MM.1S (cell line): Measurements from ENCODE around the gene ZBTB34.

ENCODE experiments used
- DNase-seq: peaks from one replicate; pipeline ENCODE4 v3.0.0-alpha.2; 2015
- H2AFZ ChIP-seq: fragments of 300-600 bp; sonication (generic); 2 replicates; pipeline ENCODE4 v1.6.0; 2016; ENCODE audit warnings: antibody characterized with exemption, low read length
- H3F3A ChIP-seq: fragments of 300-600 bp; sonication (generic); 2 replicates; pipeline ENCODE4 v1.6.1; 2016; ENCODE audit warnings: mild to moderate bottlenecking, antibody characterized with exemption, low read length, moderate library complexity, mixed read lengths; ENCODE audit not compliant: insufficient read depth
- H3K27ac ChIP-seq: fragments of 300-600 bp; sonication (generic); 2 replicates; pipeline ENCODE4 v1.5.1; 2016; ENCODE audit warnings: mild to moderate bottlenecking, low read length
- H3K27me3 ChIP-seq: fragments of 300-600 bp; sonication (generic); replicated peaks from 2 replicates; pipeline ENCODE4 v1.6.0; 2016; ENCODE audit warnings: low read length; ENCODE audit not compliant: insufficient read depth
- H3K36me3 ChIP-seq: fragments of 300-600 bp; sonication (generic); replicated peaks from 2 replicates; pipeline ENCODE4 v1.6.1; 2016; ENCODE audit warnings: mild to moderate bottlenecking, low read length, mixed read lengths; ENCODE audit not compliant: insufficient read depth
- H3K4me1 ChIP-seq: fragments of 300-600 bp; sonication (generic); 2 replicates; pipeline ENCODE4 v1.6.1; 2016; ENCODE audit warnings: low read length, mixed read lengths
- H3K4me2 ChIP-seq: fragments of 300-600 bp; sonication (generic); 2 replicates; pipeline ENCODE4 v1.6.0; 2016; ENCODE audit warnings: low read depth, low read length
- H3K4me3 ChIP-seq: fragments of 300-600 bp; sonication (generic); 2 replicates; pipeline ENCODE4 v1.5.1; 2016; ENCODE audit warnings: low read length, mixed read lengths
- H3K79me2 ChIP-seq: fragments of 300-600 bp; sonication (generic); 2 replicates; pipeline ENCODE4 v1.6.1; 2016; ENCODE audit warnings: mixed run types, low read length, mixed read lengths
- H3K9ac ChIP-seq: fragments of 300-600 bp; sonication (generic); 2 replicates; pipeline ENCODE4 v1.6.1; 2016; ENCODE audit warnings: low read length, mixed read lengths
- H3K9me2 ChIP-seq: fragments of 300-600 bp; sonication (generic); replicated peaks from 2 replicates; pipeline ENCODE4 v1.6.1; 2016; ENCODE audit warnings: mild to moderate bottlenecking, low read length, mixed read lengths; ENCODE audit not compliant: insufficient read depth
- H3K9me3 ChIP-seq: fragments of 300-600 bp; sonication (generic); replicated peaks from 2 replicates; pipeline ENCODE4 v1.6.1; 2016; ENCODE audit warnings: mild to moderate bottlenecking, low read length, mixed read lengths; ENCODE audit not compliant: insufficient read depth
- H4K20me1 ChIP-seq: fragments of 300-600 bp; sonication (generic); 2 replicates; pipeline ENCODE4 v1.6.1; 2016; ENCODE audit warnings: mild to moderate bottlenecking, low read length, moderate library complexity, mixed read lengths; ENCODE audit not compliant: insufficient read depth
- CTCF ChIP-seq: fragments of 300-600 bp; sonication (generic); IDR thresholded peaks from 2 replicates; pipeline ENCODE4 v1.5.1; 2016; ENCODE audit warnings: antibody characterized with exemption, low read length, mixed read lengths
- EZH2 ChIP-seq: fragments of 300-600 bp; sonication (generic); optimal IDR thresholded peaks from 2 replicates; pipeline ENCODE3; 2017; ENCODE audit warnings: low read depth, mild to moderate bottlenecking, antibody characterized with exemption, low read length, mixed read lengths
- EZH2phosphoT487 ChIP-seq: fragments of 300-600 bp; sonication (generic); IDR thresholded peaks from 2 replicates; pipeline ENCODE4 v1.6.1; 2018; ENCODE audit warnings: antibody characterized with exemption, low read length

Gene ZBTB34

GRCh38 chr9:126893079-126893478 is 32.6 kb downstream of the ZBTB34 start:
- Histone ChIP-seq H3F3A (no peaks in the 10 kb centered on the region), H3K27me3 (no peaks in the 10 kb centered on the region), H3K4me1 (no peaks in the 10 kb centered on the region), H3K9me3 (no peaks in the 10 kb centered on the region), H3K27ac (no peak overlapping the region), H3K4me3 (no peak overlapping the region), H3K4me2 (no peak overlapping the region), H4K20me1 (no peaks in the 10 kb centered on the region), H3K79me2 (no peaks in the 10 kb centered on the region), H3K36me3 (no peaks in the 10 kb centered on the region), H3K9me2 (no peaks in the 10 kb centered on the region), H2AFZ (no peak overlapping the region), H3K9ac (no peak overlapping the region)
- peak; percentile 20; the same call in 1 of the 2 replicates for TF ChIP-seq CTCF
- TF ChIP-seq EZH2 = no peak
- no peak for DNase-seq

- H3K9ac ChIP-seq = no peak overlapping the region
- no peaks in the 10 kb centered on the region for H4K20me1 ChIP-seq
- DNase-seq = no peak
- H3K36me3 ChIP-seq = no peaks in the 10 kb centered on the region
- no peaks in the 10 kb centered on the region for H3K27me3 ChIP-seq
- no peak overlapping the region for H3K4me2 ChIP-seq
- no peak overlapping the region for H3K4me3 ChIP-seq
- H3K9me3 ChIP-seq = no peaks in the 10 kb centered on the region
- no peaks in the 10 kb centered on the region for H3F3A ChIP-seq
- TF ChIP-seq CTCF (no peak), EZH2phosphoT487 (no peak)
- no peak overlapping the region for H3K27ac ChIP-seq
- no peak overlapping the region for H2AFZ ChIP-seq
- no peaks in the 10 kb centered on the region for H3K9me2 ChIP-seq
- H3K79me2 ChIP-seq = no peaks in the 10 kb centered on the region
- no peaks in the 10 kb centered on the region for H3K4me1 ChIP-seq
These were observed 33.7 kb downstream of the ZBTB34 start for GRCh38 chr9:126894052-126894603.

- Histone ChIP-seq H3K36me3 (no peaks in the 10 kb centered on the region), H3K4me1 (no peaks in the 10 kb centered on the region), H3K4me3 (no peak overlapping the region), H3K79me2 (no peaks in the 10 kb centered on the region), H3K27me3 (no peaks in the 10 kb centered on the region), H3K4me2 (no peak overlapping the region), H3K9ac (no peak overlapping the region), H2AFZ (no peak overlapping the region), H3K9me2 (no peaks in the 10 kb centered on the region), H3K27ac (no peak overlapping the region), H3F3A (no peaks in the 10 kb centered on the region), H3K9me3 (no peaks in the 10 kb centered on the region), H4K20me1 (no peaks in the 10 kb centered on the region)
- DNase-seq = no peak
- TF ChIP-seq EZH2 = no peak
- TF ChIP-seq CTCF = no peak
- no peak for TF ChIP-seq EZH2phosphoT487
These were observed 41.8 kb downstream of the ZBTB34 start for GRCh38 chr9:126902210-126902609.
